PC-3 (cell line): Measurements from ENCODE around the gene ZNF784. TPM values are rescaled to one million over a fixed set of nuclear protein-coding genes. Genes with fewer than 3 reads are reported as not detected.

Source experiments
- ATAC-seq: fragments of 200-7000 bp; cut with Tn5 transposase; 2 replicates; pipeline ENCODE4 v1.9.1; 2020; ENCODE audit warnings: mild to moderate bottlenecking, moderate library complexity
- BruUV-seq: library from RNA; stranded (reverse); fragments of 400-500 nt; replicated peaks from 2 replicates; lab custom pipeline; 2021; lab: Mats Ljungman, UMichigan
- CTCF ChIA-PET: fragments of 300-600 bp; sonication (Branson Sonifier 250); formaldehyde crosslinking; loops from one replicate; lab custom pipeline; 2022; ENCODE audit warnings: antibody characterized with exemption; lab: Charles Lee
- POLR2A ChIA-PET: fragments of 300-600 bp; sonication (Branson Sonifier 250); formaldehyde crosslinking; loops from one replicate; lab custom pipeline; 2022; ENCODE audit warnings: antibody characterized with exemption; ENCODE audit not compliant: unreplicated experiment; lab: Charles Lee
- DNase-seq: peaks from one replicate; pipeline ENCODE4 v3.0.0-alpha.2; 2015
- H2AFZ ChIP-seq: fragments of 300-600 bp; sonication (generic); 2 replicates; pipeline ENCODE4 v1.6.0; 2016; ENCODE audit warnings: antibody characterized with exemption, low read length
- H3F3A ChIP-seq: fragments of 300-600 bp; sonication (generic); one replicate; pipeline ENCODE4 v1.6.0; 2017; ENCODE audit warnings: antibody characterized with exemption, low read length, control low read depth, mild to moderate bottlenecking; ENCODE audit not compliant: unreplicated experiment
- H3K27ac ChIP-seq: fragments of 300-600 bp; sonication (generic); 2 replicates; pipeline ENCODE4 v1.5.1; 2016; ENCODE audit warnings: mild to moderate bottlenecking, low read length
- H3K27me3 ChIP-seq: fragments of 300-600 bp; sonication (generic); 2 replicates; pipeline ENCODE4 v1.6.1; 2016; ENCODE audit warnings: low read length, mixed read lengths
- H3K36me3 ChIP-seq: fragments of 300-600 bp; sonication (generic); 2 replicates; pipeline ENCODE4 v1.6.1; 2016; ENCODE audit warnings: low read depth, mixed run types, low read length, mixed read lengths
- H3K4me1 ChIP-seq: fragments of 300-600 bp; sonication (generic); 2 replicates; pipeline ENCODE4 v1.5.1; 2016; ENCODE audit warnings: low read length; ENCODE audit not compliant: insufficient read depth
- H3K4me2 ChIP-seq: fragments of 300-600 bp; sonication (generic); 2 replicates; pipeline ENCODE4 v1.6.0; 2016; ENCODE audit warnings: low read length
- H3K4me3 ChIP-seq: fragments of 300-600 bp; sonication (generic); 2 replicates; pipeline ENCODE4 v1.5.1; 2016; ENCODE audit warnings: mild to moderate bottlenecking, low read length, mixed read lengths
- H3K79me2 ChIP-seq: fragments of 300-600 bp; sonication (generic); 2 replicates; pipeline ENCODE4 v1.6.1; 2017; ENCODE audit warnings: low read length, mixed read lengths
- H3K9ac ChIP-seq: fragments of 300-600 bp; sonication (generic); 2 replicates; pipeline ENCODE4 v1.6.0; 2016; ENCODE audit warnings: mild to moderate bottlenecking, low read length
- H3K9me2 ChIP-seq: fragments of 300-600 bp; sonication (generic); replicated peaks from 2 replicates; pipeline ENCODE4 v1.6.1; 2016; ENCODE audit warnings: mixed run types, low read length, mixed read lengths
- H3K9me3 ChIP-seq: fragments of 300-600 bp; sonication (generic); 2 replicates; pipeline ENCODE4 v1.6.1; 2016; ENCODE audit warnings: low read length, mixed read lengths
- H4K20me1 ChIP-seq: fragments of 300-600 bp; sonication (generic); 2 replicates; pipeline ENCODE4 v1.6.1; 2016; ENCODE audit warnings: low read length, mixed read lengths
- CTCF ChIP-seq: fragments of 300-600 bp; sonication (generic); conservative IDR thresholded peaks from 2 replicates; pipeline ENCODE4 v1.5.1; 2017; ENCODE audit warnings: antibody characterized with exemption, low read depth, mild to moderate bottlenecking, low read length
- EZH2 ChIP-seq: fragments of 300-600 bp; sonication (generic); IDR thresholded peaks from one replicate; pipeline ENCODE4 v1.6.1; 2017; ENCODE audit warnings: antibody characterized with exemption, mild to moderate bottlenecking, low read length; ENCODE audit not compliant: unreplicated experiment
- EZH2phosphoT487 ChIP-seq: fragments of 300-600 bp; sonication (generic); IDR thresholded peaks from 2 replicates; pipeline ENCODE4 v1.6.1; 2018; ENCODE audit warnings: mild to moderate bottlenecking, antibody characterized with exemption, low read length, borderline replicate concordance
- intact Hi-C: fragments of 100-400 bp; cut with micrococcal nuclease; formaldehyde crosslinking; loops from 2 replicates; pipeline ENCODE4 v1.9.0; 2023
- total RNA-seq: library from RNA; depleted of rRNA; stranded (reverse); fragments of >200 nt; gene quantifications from 2 replicates; pipeline ENCODE4 v1.2.3, GENCODE V29; 2014

ZNF784 gene
- total RNA-seq, 1 experiment from 2014 or later: 9.0 TPM

GRCh38 chr19:55609326-55609725 lies 15.0 kb downstream of the ZNF784 start:
- no peaks in the 10 kb centered on the region for H3K36me3 ChIP-seq
- POLR2A ChIA-PET: no interaction called here
- H3K4me3 ChIP-seq: no peak overlapping the region
- BruUV-seq: no TSS peak
- H2AFZ ChIP-seq: no peak overlapping the region
- no peaks in the 10 kb centered on the region for H3K9me2 ChIP-seq
- no peaks in the 10 kb centered on the region; the same call in 1 of the 2 replicates for H4K20me1 ChIP-seq
- no peaks in the 10 kb centered on the region for H3K27me3 ChIP-seq
- no peak overlapping the region for H3K4me2 ChIP-seq
- peaks cover 6% of the 10 kb centered on the region for H3F3A ChIP-seq
- H3K9ac ChIP-seq: no peak overlapping the region
- TF ChIP-seq CTCF (no peak), EZH2phosphoT487 (no peak), EZH2 (no peak)
- CTCF ChIA-PET: no interaction called here
- no peak overlapping the region for H3K27ac ChIP-seq
- H3K4me1 ChIP-seq: peaks cover 15% of the 10 kb centered on the region
- no peaks in the 10 kb centered on the region for H3K9me3 ChIP-seq
- DNase-seq (no peak), ATAC-seq (no peak)
- intact Hi-C loops: no loop called here
- peaks cover 31% of the 10 kb centered on the region for H3K79me2 ChIP-seq

GRCh38 chr19:55606817-55607216 lies 17.5 kb downstream of the ZNF784 start:
- DNase-seq (no peak), ATAC-seq (no peak)
- ChIA-PET POLR2A (interaction anchor here (0.5 to 0.9 kb wide), 2 partner anchors 24 to 267 kb away, joined by 5 to 15 read pairs; partner anchors contain the start of gene KMT5C), CTCF (interaction anchor here (0.5 to 2.8 kb wide), 11 partner anchors 17 to 460 kb away, joined by 3 to 12 read pairs (median 4); partner anchors contain the start of genes ISOC2 and ZNF784)
- H3K9me3 ChIP-seq: no peaks in the 10 kb centered on the region
- no peak overlapping the region for H3K27ac ChIP-seq
- intact Hi-C loops: loop anchor here (1.0 kb wide), 1 partner anchor 90 kb away; no protein-coding TSS in a partner anchor
- H3K4me3 ChIP-seq: peak overlapping the region; percentile 82
- TSS peak; percentile 34 for BruUV-seq
- TF ChIP-seq EZH2 (no peak), CTCF (no peak), EZH2phosphoT487 (no peak)
- peak overlapping the region; percentile 87 for H3K4me2 ChIP-seq
- peaks cover 6% of the 10 kb centered on the region for H3F3A ChIP-seq
- no peaks in the 10 kb centered on the region for H3K27me3 ChIP-seq
- H2AFZ ChIP-seq: peak overlapping the region; percentile 36; the same call in 1 of the 2 replicates
- H3K79me2 ChIP-seq: peaks cover 30% of the 10 kb centered on the region
- no peaks in the 10 kb centered on the region for H3K9me2 ChIP-seq
- H3K9ac ChIP-seq: peak overlapping the region; percentile 93
- no peaks in the 10 kb centered on the region for H3K36me3 ChIP-seq
- H4K20me1 ChIP-seq: no peaks in the 10 kb centered on the region; the same call in 1 of the 2 replicates
- peaks cover 16% of the 10 kb centered on the region for H3K4me1 ChIP-seq

- Histone ChIP-seq H3K4me2 (peak overlapping the region; percentile 87), H3K9me2 (no peaks in the 10 kb centered on the region), H3K9me3 (no peaks in the 10 kb centered on the region), H3F3A (peaks cover 6% of the 10 kb centered on the region), H3K4me1 (peaks cover 16% of the 10 kb centered on the region), H3K4me3 (peak overlapping the region; percentile 82), H3K9ac (peak overlapping the region; percentile 93), H2AFZ (peak overlapping the region; percentile 36), H3K27me3 (no peaks in the 10 kb centered on the region), H3K79me2 (peaks cover 26% of the 10 kb centered on the region), H3K36me3 (no peaks in the 10 kb centered on the region), H3K27ac (no peak overlapping the region), H4K20me1 (no peaks in the 10 kb centered on the region)
- DNase-seq (no peak), ATAC-seq (no peak)
- ChIA-PET CTCF (interaction anchor here (0.5 to 2.8 kb wide), 11 partner anchors 18 to 460 kb away, joined by 3 to 12 read pairs (median 4); partner anchors contain the start of genes ISOC2 and ZNF784), POLR2A (interaction anchor here (0.5 to 0.9 kb wide), 3 partner anchors 23 to 267 kb away, joined by 3 to 15 read pairs (median 5); partner anchors contain the start of gene KMT5C)
- BruUV-seq: no TSS peak
- intact Hi-C loops: loop anchor here (1.0 kb wide), 1 partner anchor 89 kb away; no protein-coding TSS in a partner anchor
- TF ChIP-seq EZH2phosphoT487 (no peak), CTCF (no peak), EZH2 (no peak)
Measured at GRCh38 chr19:55606471-55606787, 17.9 kb downstream of the ZNF784 start.
